SK-N-SH (cell line): Measurements from ENCODE around the gene TMEM150C. TPM values are rescaled to one million over a fixed set of nuclear protein-coding genes. Genes with fewer than 3 reads are reported as not detected.

Source experiments
- CTCF ChIA-PET: fragments of 300-600, 350-600 bp; formaldehyde crosslinking; extraction: SDS; loops from one replicate; lab custom pipeline; 2021; lab: Yijun Ruan, JAX
- POLR2A ChIA-PET: fragments of 350-600 bp; sonication (Branson Sonifier 250); formaldehyde crosslinking; extraction: SDS; loops from one replicate; lab custom pipeline; 2020; ENCODE audit warnings: antibody characterized with exemption, inconsistent platforms; lab: Yijun Ruan, JAX
- DNase-seq: peaks from one replicate; pipeline ENCODE4 v3.0.0; 2012
- H2AFZ ChIP-seq: fragments of 200-600 bp; sonication (generic); 2 replicates; pipeline ENCODE4 v1.8.1; 2016; ENCODE audit warnings: antibody characterized with exemption, mild to moderate bottlenecking, low read depth
- H3F3A ChIP-seq: fragments of 200-600 bp; sonication (generic); replicated peaks from 2 replicates; pipeline ENCODE3; 2016; ENCODE audit warnings: antibody characterized with exemption, mild to moderate bottlenecking; ENCODE audit not compliant: insufficient read depth
- H3K27ac ChIP-seq, 2 experiments: fragments of 200-500 bp in 1 of 2; fragments of 200-600 bp in 1 of 2; sonication (Bioruptor generic) in 1 of 2; sonication (generic), shearing (Covaris generic) in 1 of 2; 2 replicates each; pipeline versions ENCODE4 v1.5.1 to v1.6.1; 2014 to 2016; ENCODE audit warnings: low read depth in 2 of 2, inconsistent platforms in 1 of 2, low read length in 1 of 2, mild to moderate bottlenecking in 1 of 2, mixed read lengths in 1 of 2
- H3K27me3 ChIP-seq: fragments of 200-600 bp; sonication (generic), shearing (Covaris generic); 2 replicates; pipeline ENCODE4 v1.6.1; 2016; ENCODE audit warnings: mixed run types; ENCODE audit not compliant: insufficient read depth
- H3K36me3 ChIP-seq, 2 experiments: fragments of 200-500 bp in 1 of 2; fragments of 200-600 bp in 1 of 2; sonication (Bioruptor generic) in 1 of 2; sonication (generic) in 1 of 2; replicated peaks in 1 of 2; 2 replicates each; pipeline versions ENCODE3 to v1.5.1; 2014 to 2016; ENCODE audit warnings: low read length in 1 of 2, mild to moderate bottlenecking in 1 of 2; ENCODE audit not compliant: insufficient read depth in 2 of 2, control insufficient read depth in 1 of 2
- H3K4me1 ChIP-seq, 2 experiments: fragments of 200-500 bp in 1 of 2; fragments of 200-600 bp in 1 of 2; sonication (Bioruptor generic) in 1 of 2; sonication (generic), shearing (Covaris generic) in 1 of 2; 2 replicates each; pipeline versions ENCODE4 v1.5.1 to v1.6.1; 2014 to 2016; ENCODE audit warnings: low read depth in 1 of 2, low read length in 1 of 2, mixed run types in 1 of 2; ENCODE audit not compliant: insufficient read depth in 2 of 2, control insufficient read depth in 1 of 2
- H3K4me2 ChIP-seq: fragments of 200-600 bp; sonication (generic), shearing (Covaris generic); 2 replicates; pipeline ENCODE4 v1.6.1; 2017; ENCODE audit warnings: mixed run types
- H3K4me3 ChIP-seq, 2 experiments: fragments of 200-500 bp in 1 of 2; fragments of 200-600 bp in 1 of 2; sonication (Bioruptor generic) in 1 of 2; sonication (generic), shearing (Covaris generic) in 1 of 2; 2 replicates each; pipeline versions ENCODE4 v1.5.1 to v1.8.1; 2014 to 2016; ENCODE audit warnings: low read depth in 2 of 2, inconsistent platforms in 1 of 2, low read length in 1 of 2, mild to moderate bottlenecking in 1 of 2, mixed read lengths in 1 of 2, moderate library complexity in 1 of 2
- H3K79me2 ChIP-seq: fragments of 200-600 bp; sonication (generic); 2 replicates; pipeline ENCODE4 v1.8.1; 2017; ENCODE audit warnings: mild to moderate bottlenecking; ENCODE audit not compliant: insufficient read depth
- H3K9ac ChIP-seq: fragments of 200-600 bp; sonication (generic); 2 replicates; pipeline ENCODE4 v1.6.1; 2017; ENCODE audit warnings: mixed run types
- H3K9me2 ChIP-seq: fragments of 200-600 bp; sonication (generic); 2 replicates; pipeline ENCODE4 v1.6.1; 2017; ENCODE audit warnings: mixed run types
- H3K9me3 ChIP-seq: fragments of 200-600 bp; sonication (generic); 2 replicates; pipeline ENCODE4 v1.6.1; 2017; ENCODE audit warnings: mixed run types, mild to moderate bottlenecking, moderate library complexity
- H4K20me1 ChIP-seq: fragments of 200-600 bp; sonication (generic); 2 replicates; pipeline ENCODE4 v1.6.1; 2017; ENCODE audit warnings: mild to moderate bottlenecking, mixed run types; ENCODE audit not compliant: insufficient read depth
- ELF1 ChIP-seq: IDR thresholded peaks from 2 replicates; pipeline ENCODE4 v1.4.0; 2012
- GABPA ChIP-seq: IDR thresholded peaks from 2 replicates; pipeline ENCODE4 v1.4.0; 2012; ENCODE audit warnings: low read depth, mild to moderate bottlenecking
- IRF3 ChIP-seq: fragments of 150-350 bp; IDR thresholded peaks from 2 replicates; pipeline ENCODE4 v1.6.1; 2016; ENCODE audit warnings: mild to moderate bottlenecking, low read depth, low read length
- MEF2A ChIP-seq: IDR thresholded peaks from 2 replicates; pipeline ENCODE4 v1.4.0; 2012; ENCODE audit warnings: low read depth, borderline replicate concordance
- MXI1 ChIP-seq: IDR thresholded peaks from 2 replicates; pipeline ENCODE4 v1.6.1; 2012; ENCODE audit warnings: mild to moderate bottlenecking, low read depth, low read length, improper control_type of control experiment
- POLR2AphosphoS5 ChIP-seq: IDR thresholded peaks from 2 replicates; pipeline ENCODE4 v1.6.1; 2012; ENCODE audit warnings: low read depth, low read length
- RAD21 ChIP-seq: IDR thresholded peaks from 2 replicates; pipeline ENCODE4 v1.6.1; 2012; ENCODE audit warnings: mild to moderate bottlenecking, low read length
- RCOR1 ChIP-seq: fragments of 150-350 bp; IDR thresholded peaks from 2 replicates; pipeline ENCODE4 v1.6.1; 2017; ENCODE audit warnings: antibody characterized with exemption, low read length
- REST ChIP-seq: IDR thresholded peaks from 2 replicates; pipeline ENCODE4 v1.6.1; 2012; ENCODE audit warnings: mild to moderate bottlenecking, low read depth, low read length, moderate library complexity
- SIN3A ChIP-seq: IDR thresholded peaks from 2 replicates; pipeline ENCODE4 v1.6.1; 2012; ENCODE audit warnings: low read depth, mild to moderate bottlenecking, low read length, moderate library complexity, borderline replicate concordance
- SMC3 ChIP-seq: IDR thresholded peaks from 2 replicates; pipeline ENCODE4 v1.6.1; 2012; ENCODE audit warnings: low read depth, low read length, improper control_type of control experiment
- TAF1 ChIP-seq: IDR thresholded peaks from 2 replicates; pipeline ENCODE4 v1.6.1; 2012; ENCODE audit warnings: low read depth, mild to moderate bottlenecking, low read length, moderate library complexity, borderline replicate concordance
- TEAD4 ChIP-seq: IDR thresholded peaks from 2 replicates; pipeline ENCODE4 v1.4.0; 2012; ENCODE audit warnings: mild to moderate bottlenecking, borderline replicate concordance; ENCODE audit not compliant: insufficient read depth
- USF1 ChIP-seq: IDR thresholded peaks from 2 replicates; pipeline ENCODE4 v1.4.0; 2012; ENCODE audit warnings: low read depth, borderline replicate concordance
- YY1 ChIP-seq: IDR thresholded peaks from 2 replicates; pipeline ENCODE4 v1.4.0; 2012; ENCODE audit warnings: low read depth, mild to moderate bottlenecking
- WGBS: methylation state at CpG from one replicate; pipeline ENCODE4 v1.1.6; 2017; ENCODE audit warnings: low lambda C conversion rate; 5-methylcytosine and 5-hydroxymethylcytosine counted together
- polyA plus RNA-seq, 3 experiments: library from polyadenylated mRNA; depleted of rRNA; stranded (reverse); fragments of >200 nt; gene quantifications; 2 replicates each; pipeline ENCODE4 v1.2.3, GENCODE V29; 2012

TMEM150C gene
- polyA plus RNA-seq, 1 of the 3 experiments (the other 2 are of a cell fraction): 1.0 TPM

- no peak for TF ChIP-seq REST
- no peak for TF ChIP-seq RAD21
- TF ChIP-seq SIN3A: no peak
- no peak for TF ChIP-seq ELF1
- TF ChIP-seq YY1: no peak
- TF ChIP-seq USF1: no peak
Observed at GRCh38 chr4:82584931-82585330, 23.1 kb upstream of the TMEM150C start (continued).

- Histone ChIP-seq H3K9ac (no peak overlapping the region), H3K27me3 (no peaks in the 10 kb centered on the region; the same call in 1 of the 2 replicates), H3F3A (no peaks in the 10 kb centered on the region), H3K4me3 (no peak overlapping the region), H3K36me3 (no peaks in the 10 kb centered on the region), H4K20me1 (no peaks in the 10 kb centered on the region), H3K27ac (no peak overlapping the region), H3K4me1 (peaks cover 0 to 5% of the 10 kb centered on the region in 2 experiments; a peak in 2 of 4 replicates), H3K9me2 (no peaks in the 10 kb centered on the region), H3K9me3 (no peaks in the 10 kb centered on the region), H3K4me2 (no peak overlapping the region), H2AFZ (no peak overlapping the region), H3K79me2 (no peaks in the 10 kb centered on the region)
- DNase-seq: no peak
- POLR2A ChIA-PET: no interaction called here
- CTCF ChIA-PET: no interaction called here
- 64% methylated on average over 5 of the region's 5 CpGs for WGBS
- TF ChIP-seq POLR2AphosphoS5: no peak
- TF ChIP-seq SMC3: no peak
- TF ChIP-seq IRF3: no peak
- TF ChIP-seq MEF2A: no peak
- TF ChIP-seq RCOR1: no peak
- TF ChIP-seq TEAD4: no peak
- TF ChIP-seq SIN3A: no peak
- no peak for TF ChIP-seq MXI1
- TF ChIP-seq GABPA: no peak
- TF ChIP-seq TAF1: no peak
- TF ChIP-seq REST: no peak
Observed at GRCh38 chr4:82583897-82584587, 22.3 kb upstream of the TMEM150C start.
